Left lung (tissue), 10 donors: ENCODE data around the gene TCTN3. TPM values are rescaled to one million over a fixed set of nuclear protein-coding genes. Genes with fewer than 3 reads are reported as not detected.
A peak's percentile ranks its signal among the peaks of the same experiment; 100 is the strongest.
"Not testable (repeated sequence)": the region's sequence is repeated elsewhere in the genome, so short reads cannot be mapped to it uniquely, and the experiment has no call there.

Experiments
- ATAC-seq: fragments of 200-7000 bp; cut with Tn5 transposase; one replicate; pipeline ENCODE4 v1.9.1; 2020; ENCODE audit warnings: moderate library complexity
- DNase-seq, 4 donors: peaks; one replicate each; pipeline ENCODE4 v3.0.0-alpha.2; 2013 to 2020
- H3K27ac ChIP-seq, 2 donors: fragments of 200-600 bp; sonication (generic) in 1 of 2; one replicate each; pipeline versions ENCODE4 v1.5.0 to v1.8.0; 2020 to 2021
- H3K27me3 ChIP-seq, 2 donors: fragments of 200-600 bp; sonication (generic) in 1 of 2; one replicate each; pipeline versions ENCODE4 v1.5.0 to v1.8.0; 2020 to 2021
- H3K36me3 ChIP-seq, 2 donors: fragments of 200-600 bp; sonication (generic) in 1 of 2; one replicate each; pipeline versions ENCODE4 v1.5.0 to v1.8.0; 2020 to 2021
- H3K4me1 ChIP-seq, 2 donors: fragments of 200-600 bp; one replicate each; pipeline ENCODE4 v1.8.0; 2021
- H3K4me3 ChIP-seq, 2 donors: fragments of 200-600 bp; sonication (generic) in 1 of 2; one replicate each; pipeline versions ENCODE4 v1.5.0 to v1.8.0; 2020 to 2021; ENCODE audit warnings: mild to moderate bottlenecking in 1 of 2
- H3K9me3 ChIP-seq, 2 donors: fragments of 200-600 bp; sonication (generic) in 1 of 2; one replicate each; pipeline versions ENCODE4 v1.5.0 to v1.8.0; 2020 to 2021
- CTCF ChIP-seq, 2 donors: fragments of 200-600 bp; sonication (generic) in 1 of 2; IDR thresholded peaks; one replicate each; pipeline versions ENCODE4 v1.5.0 to v1.8.0; 2021; ENCODE audit warnings: antibody characterized with exemption in 2 of 2
- intact Hi-C, 2 donors: fragments of 100-400 bp; cut with DNase I; formaldehyde crosslinking; loops; one replicate each; pipeline versions ENCODE4 v1.11.2 to v1.14.2; 2022
- polyA plus RNA-seq, 6 donors: library from polyadenylated mRNA; unstranded; fragments of 120-200 nt; gene quantifications; one replicate each; pipeline ENCODE4 v1.2.1, GENCODE V29; 2013; ENCODE audit not compliant: insufficient read length in 6 of 6
- total RNA-seq, 2 donors: library from RNA; stranded (reverse); fragmentation: NEBNext Ultra II Directional; extraction: Animal tissue kit (Norgen Biotek cat#: 25700); gene quantifications; one replicate each; pipeline ENCODE4 v1.2.1, GENCODE V29; 2021
- donor health status: DM: no; HTN: yes; CAD: no.
- donor health status: DM: no; HTN: no; CAD: no.

TCTN3 gene
- total and polyA plus RNA-seq, 8 donors = 36.2 to 65.1 (median 59.4) TPM

- H3K27ac ChIP-seq = peak overlapping the region; percentile 67 to 74
- DNase-seq (peak in 2 of 4 donors; percentile 23 to 45), ATAC-seq (peak; percentile 84)
- peak in 1 of 2 donors; percentile 12 for TF ChIP-seq CTCF (IDR thresholded peaks at IDR 0.05)
- intact Hi-C loops = no loop called here
- peaks cover 0 to 22% of the 10 kb centered on the region in 2 donors for H3K4me1 ChIP-seq
- H3K27me3 ChIP-seq = no peaks in the 10 kb centered on the region
- no peaks in the 10 kb centered on the region for H3K9me3 ChIP-seq
- H3K36me3 ChIP-seq = no peaks in the 10 kb centered on the region
- H3K4me3 ChIP-seq = no peak overlapping the region
Measured at GRCh38 chr10:95741807-95742467, 48.2 kb upstream of the TCTN3 start.

DNA sequence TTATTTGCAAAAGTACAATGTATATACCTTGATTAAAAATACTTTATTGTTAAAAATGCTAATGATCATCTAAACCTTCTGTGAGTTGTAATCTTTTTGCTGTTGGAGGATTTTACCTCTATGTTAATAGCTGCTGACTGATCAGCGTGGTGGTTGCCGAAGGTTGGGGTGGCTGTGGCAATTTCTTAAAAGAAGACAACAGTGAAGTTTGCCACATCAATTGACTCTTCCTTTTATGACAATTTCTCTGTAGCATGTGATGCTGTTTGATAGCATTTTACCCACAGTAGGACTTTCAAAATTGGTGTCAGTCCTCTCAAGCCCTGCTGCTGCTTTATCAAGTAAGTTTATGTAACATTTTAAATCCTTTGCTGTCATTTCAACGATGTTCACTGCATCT, 45.3 kb upstream of the TCTN3 start:
- Histone ChIP-seq H3K4me3 (no peak overlapping the region), H3K27ac (no peak overlapping the region), H3K4me1 (peaks cover 0 to 22% of the 10 kb centered on the region in 2 donors), H3K9me3 (no peaks in the 10 kb centered on the region), H3K36me3 (no peaks in the 10 kb centered on the region), H3K27me3 (no peaks in the 10 kb centered on the region)
- intact Hi-C loops = no loop called here
- no peak for DNase-seq
- no peak for ATAC-seq
- no peak for TF ChIP-seq CTCF (IDR thresholded peaks at IDR 0.05)

- intact Hi-C loops, H3K27me3 ChIP-seq, ATAC-seq, DNase-seq, H3K27ac ChIP-seq, H3K4me3 ChIP-seq, H3K36me3 ChIP-seq: not testable (repeated sequence)
- H3K9me3 ChIP-seq = peaks cover 0 to 20% of the 10 kb centered on the region in 2 donors
- H3K4me1 ChIP-seq = peaks cover 0 to 28% of the 10 kb centered on the region in 2 donors
Measured at GRCh38 chr10:95732907-95733306, 39.2 kb upstream of the TCTN3 start.

DNA sequence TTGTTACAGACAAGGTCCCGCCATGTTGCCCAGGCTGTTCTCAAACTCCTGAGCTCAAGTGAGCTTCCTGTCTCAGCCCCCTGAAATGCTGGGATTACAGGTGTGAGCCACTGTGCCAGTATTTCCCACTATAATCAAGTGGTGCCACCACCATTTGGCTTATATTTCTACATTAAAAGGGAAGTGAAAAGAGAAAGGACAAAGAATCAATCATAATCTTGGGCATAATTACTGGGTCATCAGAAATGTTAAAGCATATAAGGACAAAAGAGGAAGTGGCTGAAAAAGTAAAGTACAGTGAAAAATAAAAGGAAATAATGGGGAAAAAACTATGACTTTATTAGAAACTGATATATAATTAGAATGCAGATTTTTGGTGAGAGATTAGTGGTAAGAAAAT, 36.5 kb upstream of the TCTN3 start:
- Histone ChIP-seq H3K27me3 (no peaks in the 10 kb centered on the region), H3K4me1 (peaks cover 0 to 28% of the 10 kb centered on the region in 2 donors), H3K36me3 (no peaks in the 10 kb centered on the region), H3K27ac (peak overlapping the region in 1 of 2 donors; percentile 66), H3K4me3 (no peak overlapping the region), H3K9me3 (peaks cover 0 to 20% of the 10 kb centered on the region in 2 donors)
- intact Hi-C loops = no loop called here
- TF ChIP-seq CTCF (IDR thresholded peaks at IDR 0.05) = no peak
- ATAC-seq = no peak
- DNase-seq = no peak

GRCh38 chr10:95729323-95730055, 35.8 kb upstream of the TCTN3 start:
- Histone ChIP-seq H3K4me3 (no peak overlapping the region), H3K27ac (peak overlapping the region in 1 of 2 donors; percentile 66), H3K27me3 (no peaks in the 10 kb centered on the region), H3K9me3 (peaks cover 0 to 20% of the 10 kb centered on the region in 2 donors), H3K36me3 (no peaks in the 10 kb centered on the region), H3K4me1 (peaks cover 0 to 28% of the 10 kb centered on the region in 2 donors)
- DNase-seq = no peak
- no peak for ATAC-seq
- no peak for TF ChIP-seq CTCF (IDR thresholded peaks at IDR 0.05)
- intact Hi-C loops = no loop called here
